HepG2 (cell line): ENCODE measurements around the gene KCNAB1. TPM values are rescaled to one million over a fixed set of nuclear protein-coding genes. Genes with fewer than 3 reads are reported as not detected.

Experiments
- ATAC-seq: fragments of 200-7000 bp; cut with Tn5 transposase; 3 replicates; pipeline ENCODE4 v1.9.1; 2020; ENCODE audit warnings: mild to moderate bottlenecking, moderate library complexity
- BruUV-seq: library from RNA; stranded (reverse); fragments of 400-500 nt; replicated peaks from 2 replicates; lab custom pipeline; 2021; lab: Mats Ljungman, UMichigan
- CTCF ChIA-PET: fragments of 300-600 bp; formaldehyde crosslinking; extraction: SDS; loops from one replicate; lab custom pipeline; 2021; ENCODE audit warnings: low total read pairs, inconsistent platforms, low intra/inter-chr PET ratio; lab: Yijun Ruan, JAX
- POLR2A ChIA-PET: fragments of 350-600 bp; sonication (Branson Sonifier 250); formaldehyde crosslinking; loops from one replicate; lab custom pipeline; 2020; ENCODE audit warnings: antibody characterized with exemption, inconsistent platforms; lab: Yijun Ruan, JAX
- DNase-seq: peaks from one replicate; pipeline ENCODE4 v3.0.0-alpha.2; 2015; ENCODE audit warnings: low spot score
- FAIRE-seq: peaks from 3 replicates; lab custom pipeline; 2011; peaks lifted over from hg19 to GRCh38; lab: Jason Lieb, UNC
- H2AFZ ChIP-seq: one replicate; pipeline ENCODE4 v1.6.1; 2011; ENCODE audit warnings: low read length, inconsistent platforms
- H3K27ac ChIP-seq: fragments of 300-600 bp; 3 replicates; pipeline ENCODE4 v1.8.0; 2011; ENCODE audit warnings: mixed run types, mild to moderate bottlenecking, mixed read lengths, low read length, inconsistent platforms; ENCODE audit not compliant: insufficient read depth; ENCODE audit errors: extremely low read length
- H3K27me3 ChIP-seq, 2 experiments: fragments of 200-600 bp in 1 of 2; 2 replicates in 1 of 2; 3 replicates in 1 of 2; pipeline versions ENCODE4 v1.6.0 to v1.8.0; 2011; ENCODE audit warnings: low read length in 2 of 2, mild to moderate bottlenecking in 2 of 2, moderate library complexity in 2 of 2, inconsistent platforms in 1 of 2; ENCODE audit not compliant: insufficient read depth in 2 of 2, control insufficient read depth in 1 of 2
- H3K36me3 ChIP-seq, 2 experiments: fragments of 200-600 bp in 1 of 2; replicated peaks in 1 of 2; 2 replicates in 1 of 2; 3 replicates in 1 of 2; pipeline versions ENCODE4 v1.5.1 to v1.8.0; 2011; ENCODE audit warnings: low read length in 2 of 2, inconsistent platforms in 1 of 2; ENCODE audit not compliant: insufficient read depth in 2 of 2, control insufficient read depth in 1 of 2
- H3K4me1 ChIP-seq: 2 replicates; pipeline ENCODE4 v1.5.1; 2012; ENCODE audit warnings: low read length, inconsistent platforms; ENCODE audit not compliant: insufficient read depth
- H3K4me2 ChIP-seq: 2 replicates; pipeline ENCODE4 v1.6.0; 2011; ENCODE audit warnings: low read depth, low read length, inconsistent platforms
- H3K4me3 ChIP-seq, 3 experiments: fragments of 200-600 bp in 1 of 3; sonication (generic), shearing (Covaris generic) in 1 of 3; replicated peaks in 1 of 3; 2 replicates each; pipeline ENCODE4 v1.5.1; 2011 to 2016; ENCODE audit warnings: low read length in 3 of 3, inconsistent platforms in 2 of 3, low read depth in 2 of 3, mild to moderate bottlenecking in 2 of 3, control low read depth in 1 of 3, mixed read lengths in 1 of 3; ENCODE audit not compliant: insufficient read depth in 1 of 3
- H3K79me2 ChIP-seq: one replicate; pipeline ENCODE4 v1.6.1; 2011; ENCODE audit warnings: low read length, inconsistent platforms; ENCODE audit not compliant: insufficient read depth
- H3K9ac ChIP-seq: 2 replicates; pipeline ENCODE4 v1.6.0; 2011; ENCODE audit warnings: mild to moderate bottlenecking, low read depth, low read length, inconsistent platforms; ENCODE audit not compliant: insufficient read depth
- H3K9me3 ChIP-seq: 2 replicates; pipeline ENCODE4 v1.5.1; 2012; ENCODE audit warnings: mild to moderate bottlenecking, low read length
- H4K20me1 ChIP-seq: 2 replicates; pipeline ENCODE4 v1.6.0; 2011; ENCODE audit warnings: inconsistent platforms, mild to moderate bottlenecking, low read length, moderate library complexity; ENCODE audit not compliant: insufficient read depth
- ATRX ChIP-seq: sonication (generic); formaldehyde crosslinking; IDR thresholded peaks from 2 replicates; pipeline ENCODE4 v1.4.0; 2020; ENCODE audit warnings: missing genetic modification reagents, borderline replicate concordance
- BATF2 ChIP-seq: sonication (generic); formaldehyde crosslinking; IDR thresholded peaks from 2 replicates; pipeline ENCODE4 v1.8.0; 2022; ENCODE audit warnings: mild to moderate bottlenecking, missing genetic modification reagents, moderate library complexity
- BCL6 ChIP-seq: IDR thresholded peaks from 2 replicates; pipeline ENCODE4 v1.6.1; 2016; ENCODE audit warnings: missing genetic modification reagents, missing compliant biosample characterization
- CTCF ChIP-seq: sonication (generic); formaldehyde crosslinking; IDR thresholded peaks from 2 replicates; pipeline ENCODE4 v1.5.0; 2020; ENCODE audit warnings: mild to moderate bottlenecking, missing genetic modification reagents, moderate library complexity
- FOXO4 ChIP-seq: sonication (generic); formaldehyde crosslinking; conservative IDR thresholded peaks from 2 replicates; pipeline ENCODE4 v1.8.1; 2023; ENCODE audit warnings: missing genetic modification reagents
- GABPB1 ChIP-seq: IDR thresholded peaks from 2 replicates; pipeline ENCODE4 v1.6.1; 2016; ENCODE audit warnings: mild to moderate bottlenecking, missing genetic modification reagents, moderate library complexity, missing compliant biosample characterization
- HNRNPLL ChIP-seq: fragments of 200-400 bp; formaldehyde crosslinking; IDR thresholded peaks from 2 replicates; pipeline ENCODE4 v1.6.1; 2017; ENCODE audit warnings: mild to moderate bottlenecking, low read depth, low read length; ENCODE audit not compliant: poor library complexity, severe bottlenecking
- NFIC ChIP-seq: IDR thresholded peaks from 2 replicates; pipeline ENCODE4 v1.6.1; 2012; ENCODE audit warnings: mild to moderate bottlenecking, low read length, inconsistent platforms
- SAFB2 ChIP-seq: sonication (generic); formaldehyde crosslinking; IDR thresholded peaks from 2 replicates; pipeline ENCODE4 v1.5.1; 2020; ENCODE audit warnings: missing genetic modification reagents, low read depth, mild to moderate bottlenecking, borderline replicate concordance
- ZNF562 ChIP-seq: sonication (generic); formaldehyde crosslinking; IDR thresholded peaks from 2 replicates; pipeline ENCODE4 v1.8.0; 2022; ENCODE audit warnings: missing genetic modification reagents, borderline replicate concordance
- WGBS: methylation state at CpG from one replicate; pipeline ENCODE4 v1.1.6; 2017; ENCODE audit warnings: low lambda C conversion rate; 5-methylcytosine and 5-hydroxymethylcytosine counted together
- in situ Hi-C: cut with HindIII; loops from 2 replicates; pipeline ENCODE4 v1.10.0; 2017; ENCODE audit warnings: low pct_unique_long_range_greater_than_20kb; ENCODE audit not compliant: extremely low pct_ligation_motif_present
- intact Hi-C: fragments of 100-400 bp; cut with micrococcal nuclease; formaldehyde crosslinking; loops from one replicate; pipeline ENCODE4 v1.10.0; 2022; ENCODE audit not compliant: unreplicated experiment
- polyA plus RNA-seq, 8 experiments: library from polyadenylated mRNA; depleted of rRNA in 3 of 8; stranded (reverse) in 7 of 8; unstranded in 1 of 8; fragments of >200 nt; fragmentation: Illumina TruSeq in 4 of 8; extraction: Trizol in 4 of 8; gene quantifications; 2 replicates each; pipeline versions ENCODE4 v1.2.1 to v1.2.3, GENCODE V29; 2011 to 2016; ENCODE audit warnings: low read depth in 4 of 8, missing spikeins in 1 of 8, mixed read lengths in 1 of 8; ENCODE audit not compliant: insufficient read depth in 1 of 8
- total RNA-seq, 5 experiments: library from RNA; depleted of rRNA; stranded (reverse); fragments of >200 nt; fragmentation: Illumina TruSeq; extraction: Trizol; gene quantifications; 2 replicates each; pipeline ENCODE4 v1.2.3, GENCODE V29; 2016; ENCODE audit warnings: low read depth in 1 of 5

Gene KCNAB1
- total and polyA plus RNA-seq, 2 of the 13 experiments (the other 11 are each of a cell fraction or from before 2014, with no cell fraction given) = not detected

GRCh38 chr3:156472150-156472549, 351.8 kb downstream of the KCNAB1 start:
- ChIA-PET CTCF (no interaction called here), POLR2A (no interaction called here)
- DNase-seq (no peak), ATAC-seq (no peak; the same call in 2 of the 3 replicates), FAIRE-seq (no peak)
- BruUV-seq = no TSS peak
- Histone ChIP-seq H3K9ac (no peak overlapping the region), H2AFZ (no peak overlapping the region), H3K9me3 (no peaks in the 10 kb centered on the region), H3K36me3 (no peaks in the 10 kb centered on the region), H3K27ac (no peak overlapping the region), H3K79me2 (no peaks in the 10 kb centered on the region), H3K27me3 (0 out of 5 replicates have a peak, but pooled peaks cover 0 to 1% of the 10 kb centered on the region in 2 experiments), H3K4me1 (no peaks in the 10 kb centered on the region), H3K4me2 (no peak overlapping the region), H4K20me1 (no peaks in the 10 kb centered on the region), H3K4me3 (no peak overlapping the region)
- TF ChIP-seq ZNF562 (CRISPR knock-in tag) (no peak), CTCF (CRISPR knock-in tag) (peak; percentile 19; the same call in 1 of the 2 replicates)
- intact Hi-C loops (no loop called here), in situ Hi-C loops (no loop called here)
- 24% methylated on average over 4 of the region's 4 CpGs for WGBS

GRCh38 chr3:156472684-156473083, 352.3 kb downstream of the KCNAB1 start:
- no peaks in the 10 kb centered on the region for H4K20me1 ChIP-seq
- H3K79me2 ChIP-seq = no peaks in the 10 kb centered on the region
- FAIRE-seq (no peak), DNase-seq (no peak), ATAC-seq (no peak)
- H3K9me3 ChIP-seq = no peaks in the 10 kb centered on the region
- no peaks in the 10 kb centered on the region for H3K36me3 ChIP-seq
- no peak overlapping the region for H3K4me3 ChIP-seq
- CTCF ChIA-PET = no interaction called here
- intact Hi-C loops (no loop called here), in situ Hi-C loops (no loop called here)
- 0 out of 5 replicates have a peak, but pooled peaks cover 0 to 1% of the 10 kb centered on the region in 2 experiments for H3K27me3 ChIP-seq
- POLR2A ChIA-PET = no interaction called here
- WGBS = 11% methylated on average over 4 of the region's 5 CpGs
- BruUV-seq = no TSS peak
- H3K4me1 ChIP-seq = no peaks in the 10 kb centered on the region
- H3K27ac ChIP-seq = no peak overlapping the region
- no peak overlapping the region for H2AFZ ChIP-seq
- H3K4me2 ChIP-seq = no peak overlapping the region
- H3K9ac ChIP-seq = no peak overlapping the region
- TF ChIP-seq GABPB1 (CRISPR knock-in tag) (no peak), FOXO4 (no peak), BCL6 (CRISPR knock-in tag) (no peak), SAFB2 (CRISPR knock-in tag) (no peak), ATRX (no peak), NFIC (no peak), BATF2 (CRISPR knock-in tag) (no peak), HNRNPLL (no peak)
